H9 (cell line): ENCODE results near the gene PRPF8. TPM values are rescaled to one million over a fixed set of nuclear protein-coding genes. Genes with fewer than 3 reads are reported as not detected.

Source experiments
- DNase-seq: peaks from one replicate; pipeline ENCODE4 v3.0.0-alpha.2; 2017
- H2AFZ ChIP-seq: one replicate; pipeline ENCODE4 v1.6.1; 2013; ENCODE audit warnings: mild to moderate bottlenecking, low read length, control low read depth, moderate library complexity
- H2AK5ac ChIP-seq: 2 replicates; pipeline ENCODE4 v1.6.1; 2013; ENCODE audit warnings: low read length, control low read depth, mixed read lengths; ENCODE audit not compliant: insufficient read length
- H2BK120ac ChIP-seq: one replicate; pipeline ENCODE4 v1.6.1; 2013; ENCODE audit warnings: low read depth, mild to moderate bottlenecking, low read length, control low read depth, inconsistent platforms; ENCODE audit not compliant: poor library complexity, severe bottlenecking
- H2BK12ac ChIP-seq: 2 replicates; pipeline ENCODE4 v1.6.1; 2013; ENCODE audit warnings: low read length, control low read depth, mixed read lengths, low read depth; ENCODE audit not compliant: insufficient read length
- H2BK15ac ChIP-seq: 2 replicates; pipeline ENCODE4 v1.6.1; 2013; ENCODE audit warnings: low read depth, low read length, control low read depth
- H2BK20ac ChIP-seq: one replicate; pipeline ENCODE4 v1.6.1; 2013; ENCODE audit warnings: low read depth, mild to moderate bottlenecking, low read length, control low read depth, inconsistent platforms; ENCODE audit not compliant: poor library complexity, severe bottlenecking
- H2BK5ac ChIP-seq: 2 replicates; pipeline ENCODE4 v1.6.1; 2013; ENCODE audit warnings: low read length, control low read depth, mixed read lengths; ENCODE audit not compliant: insufficient read length
- H3K14ac ChIP-seq: 2 replicates; pipeline ENCODE4 v1.6.1; 2013; ENCODE audit warnings: low read length, control low read depth; ENCODE audit not compliant: insufficient read depth
- H3K18ac ChIP-seq: 2 replicates; pipeline ENCODE4 v1.6.1; 2013; ENCODE audit warnings: low read depth, mild to moderate bottlenecking, mixed read lengths, low read length, control low read depth; ENCODE audit not compliant: insufficient read length
- H3K23ac ChIP-seq: 2 replicates; pipeline ENCODE4 v1.6.1; 2013; ENCODE audit warnings: low read length, control low read depth, mixed read lengths, low read depth; ENCODE audit not compliant: insufficient read length
- H3K23me2 ChIP-seq: 2 replicates; pipeline ENCODE4 v1.6.1; 2013; ENCODE audit warnings: low read depth, mild to moderate bottlenecking, mixed read lengths, low read length, control low read depth; ENCODE audit not compliant: insufficient read length, poor library complexity, severe bottlenecking
- H3K27ac ChIP-seq: 2 replicates; pipeline ENCODE4 v1.5.1; 2013; ENCODE audit warnings: low read length, control low read depth, mixed read lengths, low read depth; ENCODE audit not compliant: insufficient read length
- H3K27me3 ChIP-seq: 2 replicates; pipeline ENCODE4 v1.6.1; 2013; ENCODE audit warnings: low read length, control low read depth, inconsistent platforms; ENCODE audit not compliant: insufficient read depth
- H3K4ac ChIP-seq: 2 replicates; pipeline ENCODE4 v1.6.1; 2013; ENCODE audit warnings: low read depth, mild to moderate bottlenecking, control low read depth, inconsistent platforms, low read length, moderate library complexity
- H3K4me1 ChIP-seq: 2 replicates; pipeline ENCODE4 v1.6.1; 2013; ENCODE audit warnings: low read length, control low read depth, inconsistent platforms; ENCODE audit not compliant: insufficient read depth
- H3K4me2 ChIP-seq: 2 replicates; pipeline ENCODE4 v1.6.1; 2013; ENCODE audit warnings: low read length, control low read depth, mixed read lengths; ENCODE audit not compliant: insufficient read length, insufficient read depth
- H3K56ac ChIP-seq: 2 replicates; pipeline ENCODE4 v1.6.1; 2013; ENCODE audit warnings: low read depth, mild to moderate bottlenecking, mixed read lengths, low read length, control low read depth; ENCODE audit not compliant: insufficient read length
- H3K79me1 ChIP-seq: 2 replicates; pipeline ENCODE4 v1.6.1; 2013; ENCODE audit warnings: low read depth, mild to moderate bottlenecking, moderate library complexity, low read length, control low read depth, inconsistent platforms; ENCODE audit not compliant: insufficient read depth, poor library complexity, severe bottlenecking
- H3K79me2 ChIP-seq: 2 replicates; pipeline ENCODE4 v1.6.1; 2013; ENCODE audit warnings: low read length, control low read depth, inconsistent platforms; ENCODE audit not compliant: insufficient read depth
- H3K9ac ChIP-seq: 2 replicates; pipeline ENCODE4 v1.6.1; 2013; ENCODE audit warnings: low read length, control low read depth, mixed read lengths; ENCODE audit not compliant: insufficient read length; ENCODE audit errors: extremely low read depth
- H3K9me3 ChIP-seq: one replicate; pipeline ENCODE4 v1.6.1; 2013; ENCODE audit warnings: low read depth, low read length, inconsistent platforms; ENCODE audit not compliant: control insufficient read depth
- H3T11ph ChIP-seq: one replicate; pipeline ENCODE4 v1.6.1; 2013; ENCODE audit warnings: mild to moderate bottlenecking, low read length, control low read depth, inconsistent platforms
- H4K20me1 ChIP-seq: one replicate; pipeline ENCODE4 v1.6.1; 2013; ENCODE audit not compliant: control insufficient read depth, insufficient read length, insufficient read depth
- H4K5ac ChIP-seq: 2 replicates; pipeline ENCODE4 v1.6.1; 2013; ENCODE audit warnings: low read depth, mild to moderate bottlenecking, mixed read lengths, low read length, control low read depth; ENCODE audit not compliant: insufficient read length
- H4K8ac ChIP-seq: replicated peaks from 2 replicates; pipeline ENCODE4 v1.6.1; 2013; ENCODE audit warnings: low read length, control low read depth, mixed read lengths, low read depth; ENCODE audit not compliant: insufficient read length
- H4K91ac ChIP-seq: 2 replicates; pipeline ENCODE4 v1.6.1; 2013; ENCODE audit warnings: low read depth, mild to moderate bottlenecking, moderate library complexity, mixed read lengths, low read length, control low read depth; ENCODE audit not compliant: insufficient read length
- H3K27ac Mint-ChIP-seq, 3 experiments: 2 replicates in 2 of 3; 3 replicates in 1 of 3; pipeline ENCODE4 v1.8.0; 2020 to 2021; ENCODE audit warnings: mixed read lengths in 3 of 3, mild to moderate bottlenecking in 1 of 3, moderate library complexity in 1 of 3
- H3K27me3 Mint-ChIP-seq: 2 replicates; pipeline ENCODE4 v1.8.0; 2021; ENCODE audit warnings: low read depth, mild to moderate bottlenecking, moderate library complexity, mixed read lengths
- H3K36me3 Mint-ChIP-seq, 3 experiments: 2 replicates in 2 of 3; 3 replicates in 1 of 3; pipeline ENCODE4 v1.8.0; 2020 to 2021; ENCODE audit warnings: low read depth in 3 of 3, mixed read lengths in 3 of 3; ENCODE audit not compliant: insufficient read depth in 1 of 3
- H3K4me1 Mint-ChIP-seq, 2 experiments: 2 replicates each; pipeline ENCODE4 v1.8.0; 2020; ENCODE audit warnings: mixed read lengths in 2 of 2
- H3K4me3 Mint-ChIP-seq, 2 experiments: 2 replicates in 1 of 2; 3 replicates in 1 of 2; pipeline ENCODE4 v1.8.0; 2020 to 2021; ENCODE audit warnings: mild to moderate bottlenecking in 2 of 2, mixed read lengths in 2 of 2, moderate library complexity in 1 of 2
- H3K9me3 Mint-ChIP-seq, 2 experiments: 2 replicates in 1 of 2; 3 replicates in 1 of 2; pipeline ENCODE4 v1.8.0; 2020; ENCODE audit warnings: mild to moderate bottlenecking in 2 of 2, mixed read lengths in 2 of 2, moderate library complexity in 1 of 2
- WGBS: extraction: QIAGEN DNeasy Blood & Tissue Kit; methylation state at CpG from one replicate; pipeline ENCODE4 v1.1.7; 2013; ENCODE audit warnings: missing lambda C conversion rate, low lambda C conversion rate, mixed read lengths; ENCODE audit not compliant: insufficient read length; ENCODE audit errors: extremely low coverage; 5-methylcytosine and 5-hydroxymethylcytosine counted together
- long read RNA-seq: library from polyadenylated mRNA; unstranded; transcript quantifications from one replicate; pipeline ENCODE4 v2.0.0, GENCODE V29; 2020
- total RNA-seq: library from RNA; stranded (reverse); gene quantifications from 2 replicates; pipeline ENCODE4 v1.2.1, GENCODE V29; 2021
- TF ChIP-seq, protein P1 (sequence below): fragments of 200-600 bp; sonication (generic); conservative IDR thresholded peaks from 3 replicates; pipeline ENCODE4 v1.8.0; 2021; ENCODE audit warnings: antibody characterized with exemption, mild to moderate bottlenecking

PRPF8 gene
- 402 and 408 TPM in 2 replicates for total RNA-seq
- long read RNA-seq, full-length matches to known transcripts = 8 of 142 reads
- long read RNA-seq, partial matches to known transcripts = 127 of 142 reads
- long read RNA-seq, other reads (novel, unspliced or antisense) = 7 of 142 reads

- no peak within 1 kb of the TSS for H4K8ac ChIP-seq
- peaks cover 5% of the 10 kb centered on the region; the same call in 1 of the 2 replicates for H3K79me2 ChIP-seq
- H3K23me2 ChIP-seq = peaks cover 3% of the 10 kb centered on the region
- Mint-ChIP-seq H3K9me3 (peaks cover 4% of the 10 kb centered on the region in 2 experiments; a peak in 4 of 5 replicates), H3K4me3 (peak within 1 kb of the TSS; percentile 99), H3K36me3 (peaks cover 43 to 52% (median 47%) of the 10 kb centered on the region in 3 experiments), H3K4me1 (peaks cover 13 to 15% of the 10 kb centered on the region in 2 experiments), H3K27ac (peak within 1 kb of the TSS; percentile 95 to 100 (median 96)), H3K27me3 (no peaks in the 10 kb centered on the region)
- no peak within 1 kb of the TSS for H2BK5ac ChIP-seq
- no peak within 1 kb of the TSS for H2BK15ac ChIP-seq
- no peak within 1 kb of the TSS for H2BK120ac ChIP-seq
- TF ChIP-seq, protein P1, sequence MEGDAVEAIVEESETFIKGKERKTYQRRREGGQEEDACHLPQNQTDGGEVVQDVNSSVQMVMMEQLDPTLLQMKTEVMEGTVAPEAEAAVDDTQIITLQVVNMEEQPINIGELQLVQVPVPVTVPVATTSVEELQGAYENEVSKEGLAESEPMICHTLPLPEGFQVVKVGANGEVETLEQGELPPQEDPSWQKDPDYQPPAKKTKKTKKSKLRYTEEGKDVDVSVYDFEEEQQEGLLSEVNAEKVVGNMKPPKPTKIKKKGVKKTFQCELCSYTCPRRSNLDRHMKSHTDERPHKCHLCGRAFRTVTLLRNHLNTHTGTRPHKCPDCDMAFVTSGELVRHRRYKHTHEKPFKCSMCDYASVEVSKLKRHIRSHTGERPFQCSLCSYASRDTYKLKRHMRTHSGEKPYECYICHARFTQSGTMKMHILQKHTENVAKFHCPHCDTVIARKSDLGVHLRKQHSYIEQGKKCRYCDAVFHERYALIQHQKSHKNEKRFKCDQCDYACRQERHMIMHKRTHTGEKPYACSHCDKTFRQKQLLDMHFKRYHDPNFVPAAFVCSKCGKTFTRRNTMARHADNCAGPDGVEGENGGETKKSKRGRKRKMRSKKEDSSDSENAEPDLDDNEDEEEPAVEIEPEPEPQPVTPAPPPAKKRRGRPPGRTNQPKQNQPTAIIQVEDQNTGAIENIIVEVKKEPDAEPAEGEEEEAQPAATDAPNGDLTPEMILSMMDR = no peak
- H4K20me1 ChIP-seq = no peaks in the 10 kb centered on the region
- peak within 1 kb of the TSS; percentile 51 for H3K18ac ChIP-seq
- no peak within 1 kb of the TSS for H4K5ac ChIP-seq
- H3K4ac ChIP-seq = no peak within 1 kb of the TSS
- H2AK5ac ChIP-seq = no peak within 1 kb of the TSS
- H3K9ac ChIP-seq = peak within 1 kb of the TSS; percentile 67
- no peak within 1 kb of the TSS for H2AFZ ChIP-seq
- H3T11ph ChIP-seq = no peak within 1 kb of the TSS
- H3K4me2 ChIP-seq = peak within 1 kb of the TSS; percentile 71
- H3K4me1 ChIP-seq = no peaks in the 10 kb centered on the region
- H3K14ac ChIP-seq = no peak within 1 kb of the TSS; the same call in 1 of the 2 replicates
- WGBS = no CpG with 5 or more reads among the region's 72 CpGs
- H3K23ac ChIP-seq = no peak within 1 kb of the TSS
- H3K27ac ChIP-seq = no peak within 1 kb of the TSS
- 0 out of 2 replicates have a peak, but pooled peaks cover 3% of the 10 kb centered on the region for H3K27me3 ChIP-seq
- no peak within 1 kb of the TSS for H4K91ac ChIP-seq
- H2BK20ac ChIP-seq = no peak within 1 kb of the TSS
- H3K56ac ChIP-seq = no peak within 1 kb of the TSS
- H2BK12ac ChIP-seq = no peak within 1 kb of the TSS
- H3K79me1 ChIP-seq = peaks cover 5% of the 10 kb centered on the region
- peak; percentile 99 for DNase-seq
- no peaks in the 10 kb centered on the region for H3K9me3 ChIP-seq
Observed at GRCh38 chr17:1684378-1685189, at the start of gene PRPF8. PRPF8 (minus strand) TSS chr17:1684867; CDS start chr17:1684571, 296 bp downstream.
